Calu3 (cell line): Measurements from ENCODE around the gene ANKRD2. TPM values are rescaled to one million over a fixed set of nuclear protein-coding genes. Genes with fewer than 3 reads are reported as not detected.
A peak's percentile ranks its signal among the peaks of the same experiment; 100 is the strongest.
"Not testable (repeated sequence)": the region's sequence is repeated elsewhere in the genome, so short reads cannot be mapped to it uniquely, and the experiment has no call there.

Experiments
- BruUV-seq: library from RNA; stranded (reverse); fragments of 400-500 nt; replicated peaks from 2 replicates; lab custom pipeline; 2021; lab: Mats Ljungman, UMichigan
- CTCF ChIA-PET: fragments of 300-600 bp; sonication (Branson Sonifier 250); formaldehyde crosslinking; loops from one replicate; lab custom pipeline; 2022; ENCODE audit warnings: antibody characterized with exemption; lab: Charles Lee
- DNase-seq: peaks from one replicate; pipeline ENCODE4 v3.0.0; 2022
- H3K27ac Mint-ChIP-seq: one replicate; pipeline ENCODE4 v1.8.0; 2022; ENCODE audit warnings: mixed read lengths; ENCODE audit not compliant: unreplicated experiment
- H3K27me3 Mint-ChIP-seq: one replicate; pipeline ENCODE4 v1.8.0; 2022; ENCODE audit warnings: mixed read lengths; ENCODE audit not compliant: unreplicated experiment
- H3K36me3 Mint-ChIP-seq: one replicate; pipeline ENCODE4 v1.8.0; 2022; ENCODE audit warnings: mild to moderate bottlenecking, moderate library complexity, mixed read lengths; ENCODE audit not compliant: insufficient read depth, unreplicated experiment
- H3K4me1 Mint-ChIP-seq: one replicate; pipeline ENCODE4 v1.8.0; 2022; ENCODE audit warnings: mild to moderate bottlenecking, low read depth, mixed read lengths; ENCODE audit not compliant: unreplicated experiment
- H3K4me3 Mint-ChIP-seq: one replicate; pipeline ENCODE4 v1.8.0; 2022; ENCODE audit warnings: mild to moderate bottlenecking, low read depth, moderate library complexity, mixed read lengths; ENCODE audit not compliant: unreplicated experiment
- H3K9me3 Mint-ChIP-seq: one replicate; pipeline ENCODE4 v1.8.0; 2022; ENCODE audit warnings: low read depth, mixed read lengths; ENCODE audit not compliant: unreplicated experiment
- intact Hi-C: fragments of 100-400 bp; cut with micrococcal nuclease; formaldehyde crosslinking; loops from one replicate; pipeline ENCODE4 v1.10.0; 2022; ENCODE audit not compliant: unreplicated experiment
- total RNA-seq: library from RNA; stranded (reverse); gene quantifications from 2 replicates; pipeline ENCODE4 v1.2.3, GENCODE V29; 2022
- TF ChIP-seq, protein P1 (sequence below): fragments of 200-600 bp; IDR thresholded peaks from one replicate; pipeline ENCODE4 v1.8.0; 2022; ENCODE audit warnings: antibody characterized with exemption; ENCODE audit not compliant: unreplicated experiment

Gene ANKRD2
- total RNA-seq, 1 experiment from 2014 or later: 0.90 TPM

DNA sequence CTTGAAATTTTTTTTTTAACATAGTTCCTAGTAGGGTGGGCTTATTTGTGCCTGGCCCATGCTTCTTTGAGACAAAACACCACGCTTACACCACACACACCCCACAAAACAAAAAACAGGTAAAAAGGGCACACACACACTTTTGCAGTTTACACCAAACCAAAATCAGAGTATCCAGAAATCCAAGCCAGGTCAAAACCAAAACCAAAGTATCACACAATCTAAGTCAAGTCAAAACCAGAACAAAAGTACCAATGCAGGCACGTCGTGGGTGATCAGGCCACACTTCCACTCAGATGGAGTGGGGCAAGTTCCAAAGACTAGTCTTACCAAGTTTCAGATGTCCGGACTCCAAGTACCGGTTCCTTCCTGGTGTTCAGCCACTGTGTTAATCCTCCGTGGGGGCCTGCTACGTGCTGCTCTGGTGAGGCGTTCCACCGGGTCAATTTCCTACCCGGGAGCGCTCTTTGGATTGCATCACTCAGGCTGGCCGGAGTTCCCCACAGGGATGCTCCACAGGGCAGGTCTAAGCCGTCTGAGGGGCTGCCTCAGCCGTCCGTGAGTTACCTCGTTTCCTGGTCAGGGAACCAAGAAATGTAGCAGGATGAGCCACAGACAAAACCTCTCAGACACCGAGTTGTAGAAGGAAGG is 11.7 kb upstream of the ANKRD2 start:
- intact Hi-C loops, H3K9me3 Mint-ChIP-seq, H3K4me1 Mint-ChIP-seq, H3K27me3 Mint-ChIP-seq, H3K36me3 Mint-ChIP-seq, CTCF ChIA-PET: not testable (repeated sequence)
- DNase-seq: peak; percentile 20
- Mint-ChIP-seq H3K27ac (peak overlapping the region; percentile 17), H3K4me3 (peak overlapping the region; percentile 43)
- BruUV-seq: TSS peak; percentile 88

- H3K4me1 Mint-ChIP-seq, DNase-seq, H3K36me3 Mint-ChIP-seq, H3K27me3 Mint-ChIP-seq, H3K9me3 Mint-ChIP-seq, intact Hi-C loops, CTCF ChIA-PET, BruUV-seq: not testable (repeated sequence)
- peak overlapping the region; percentile 43 for H3K4me3 Mint-ChIP-seq
- H3K27ac Mint-ChIP-seq: peak overlapping the region; percentile 17
Measured at GRCh38 chr10:97561386-97562077, 11.0 kb upstream of the ANKRD2 start.

DNA sequence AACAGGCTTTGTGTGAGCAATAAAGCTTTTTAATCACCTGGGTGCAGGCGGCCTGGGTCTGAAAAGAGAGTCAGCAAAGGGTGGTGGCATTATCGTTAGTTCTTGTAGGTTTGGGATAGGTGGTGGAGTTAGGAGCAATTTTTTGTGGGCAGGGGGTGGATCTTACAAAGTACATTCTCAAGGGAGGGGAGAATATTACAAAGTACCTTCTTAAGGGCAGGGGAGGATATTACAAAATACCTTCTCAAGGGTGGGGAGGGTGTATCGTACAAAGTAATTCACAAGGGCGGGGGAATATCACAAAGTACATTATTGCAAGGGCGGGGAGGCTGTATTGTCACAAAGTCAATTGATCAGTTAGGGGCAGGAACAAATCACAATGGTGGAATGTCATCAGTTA is 10.2 kb upstream of the ANKRD2 start:
- H3K27ac Mint-ChIP-seq, BruUV-seq, H3K27me3 Mint-ChIP-seq, H3K36me3 Mint-ChIP-seq, H3K9me3 Mint-ChIP-seq, H3K4me1 Mint-ChIP-seq, CTCF ChIA-PET, intact Hi-C loops, H3K4me3 Mint-ChIP-seq, DNase-seq: not testable (repeated sequence)

DNA sequence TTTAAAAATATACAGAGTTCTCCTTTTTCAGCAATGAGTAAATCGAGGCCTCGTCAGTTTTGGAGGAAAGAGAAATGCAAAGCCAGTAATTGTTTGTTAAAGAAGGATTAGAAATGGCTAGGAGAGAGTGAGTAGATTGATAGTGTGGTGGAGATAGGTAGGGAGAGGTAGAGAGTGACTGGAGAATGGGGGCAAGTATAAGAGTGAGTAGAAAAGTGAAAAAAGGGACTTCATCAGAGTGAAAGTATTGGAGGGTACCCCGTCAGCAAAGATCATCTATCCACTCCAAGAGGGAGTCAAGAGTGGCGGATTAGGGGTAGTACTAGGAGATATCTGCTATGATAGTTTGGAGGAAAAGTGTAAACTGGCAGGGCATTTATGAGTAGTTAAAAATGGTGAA is 9.2 kb upstream of the ANKRD2 start:
- H3K4me1 Mint-ChIP-seq: peaks cover 7% of the 10 kb centered on the region
- H3K4me3 Mint-ChIP-seq: no peak overlapping the region
- no peaks in the 10 kb centered on the region for H3K27me3 Mint-ChIP-seq
- CTCF ChIA-PET: no interaction called here
- peaks cover 8% of the 10 kb centered on the region for H3K36me3 Mint-ChIP-seq
- DNase-seq: no peak
- no peak overlapping the region for H3K27ac Mint-ChIP-seq
- intact Hi-C loops: no loop called here
- TF ChIP-seq, protein P1, sequence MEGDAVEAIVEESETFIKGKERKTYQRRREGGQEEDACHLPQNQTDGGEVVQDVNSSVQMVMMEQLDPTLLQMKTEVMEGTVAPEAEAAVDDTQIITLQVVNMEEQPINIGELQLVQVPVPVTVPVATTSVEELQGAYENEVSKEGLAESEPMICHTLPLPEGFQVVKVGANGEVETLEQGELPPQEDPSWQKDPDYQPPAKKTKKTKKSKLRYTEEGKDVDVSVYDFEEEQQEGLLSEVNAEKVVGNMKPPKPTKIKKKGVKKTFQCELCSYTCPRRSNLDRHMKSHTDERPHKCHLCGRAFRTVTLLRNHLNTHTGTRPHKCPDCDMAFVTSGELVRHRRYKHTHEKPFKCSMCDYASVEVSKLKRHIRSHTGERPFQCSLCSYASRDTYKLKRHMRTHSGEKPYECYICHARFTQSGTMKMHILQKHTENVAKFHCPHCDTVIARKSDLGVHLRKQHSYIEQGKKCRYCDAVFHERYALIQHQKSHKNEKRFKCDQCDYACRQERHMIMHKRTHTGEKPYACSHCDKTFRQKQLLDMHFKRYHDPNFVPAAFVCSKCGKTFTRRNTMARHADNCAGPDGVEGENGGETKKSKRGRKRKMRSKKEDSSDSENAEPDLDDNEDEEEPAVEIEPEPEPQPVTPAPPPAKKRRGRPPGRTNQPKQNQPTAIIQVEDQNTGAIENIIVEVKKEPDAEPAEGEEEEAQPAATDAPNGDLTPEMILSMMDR: no peak
- H3K9me3 Mint-ChIP-seq: no peaks in the 10 kb centered on the region
- BruUV-seq: no TSS peak

- Mint-ChIP-seq H3K4me3 (no peak overlapping the region), H3K27ac (no peak overlapping the region), H3K27me3 (no peaks in the 10 kb centered on the region), H3K4me1 (peaks cover 7% of the 10 kb centered on the region), H3K36me3 (peaks cover 8% of the 10 kb centered on the region), H3K9me3 (no peaks in the 10 kb centered on the region)
- no peak for DNase-seq
- CTCF ChIA-PET: no interaction called here
- intact Hi-C loops: no loop called here
- BruUV-seq: no TSS peak
- TF ChIP-seq, protein P1: no peak
Measured at GRCh38 chr10:97564776-97565175, 7.8 kb upstream of the ANKRD2 start.
